CD14-positive monocyte (primary cell): ENCODE results near the gene RIMS3. TPM values are rescaled to one million over a fixed set of nuclear protein-coding genes. Genes with fewer than 3 reads are reported as not detected.

Experiments used
- DNase-seq, 3 donors: peaks; one replicate each; pipeline ENCODE4 v3.0.0-alpha.2; 2011 to 2022
- H2AFZ ChIP-seq: 2 replicates; pipeline ENCODE4 v1.6.0; 2012; ENCODE audit warnings: mild to moderate bottlenecking, low read depth, low read length, inconsistent platforms; ENCODE audit not compliant: insufficient read depth, poor library complexity, severe bottlenecking
- H3K27ac ChIP-seq, 2 donors: 1 replicate in 1 of 2; 2 replicates in 1 of 2; pipeline ENCODE4 v1.5.1; 2012 to 2013; ENCODE audit warnings: low read length in 2 of 2, control low read depth in 1 of 2, inconsistent platforms in 1 of 2, low read depth in 1 of 2, mild to moderate bottlenecking in 1 of 2
- H3K27me3 ChIP-seq, 2 donors: one replicate each; pipeline versions ENCODE4 v1.6.0 to v1.6.1; 2011 to 2013; ENCODE audit warnings: low read length in 2 of 2; ENCODE audit not compliant: control insufficient read depth in 2 of 2, insufficient read depth in 2 of 2
- H3K36me3 ChIP-seq, 2 donors: replicated peaks in 1 of 2; 1 replicate in 1 of 2; 2 replicates in 1 of 2; pipeline versions ENCODE4 v1.5.1 to v1.6.1; 2012 to 2013; ENCODE audit warnings: low read length in 2 of 2, control low read depth in 1 of 2, inconsistent platforms in 1 of 2, mild to moderate bottlenecking in 1 of 2; ENCODE audit not compliant: insufficient read depth in 2 of 2, control insufficient read depth in 1 of 2
- H3K4me1 ChIP-seq, 2 donors: 1 replicate in 1 of 2; 2 replicates in 1 of 2; pipeline versions ENCODE4 v1.5.1 to v1.6.1; 2012 to 2013; ENCODE audit warnings: low read length in 2 of 2, control low read depth in 1 of 2, inconsistent platforms in 1 of 2, mild to moderate bottlenecking in 1 of 2, moderate library complexity in 1 of 2; ENCODE audit not compliant: insufficient read depth in 2 of 2, control insufficient read depth in 1 of 2
- H3K4me2 ChIP-seq: replicated peaks from 2 replicates; pipeline ENCODE3; 2012; ENCODE audit warnings: low read length, moderate library complexity, mild to moderate bottlenecking; ENCODE audit not compliant: poor library complexity, severe bottlenecking; ENCODE audit errors: extremely low read depth
- H3K4me3 ChIP-seq, 3 experiments: fragments of 200-600 bp in 1 of 3; sonication (generic) in 1 of 3; replicated peaks in 1 of 3; 1 replicate in 2 of 3; 2 replicates in 1 of 3; pipeline ENCODE4 v1.5.1; 2011 to 2013; ENCODE audit warnings: low read length in 3 of 3, mild to moderate bottlenecking in 3 of 3, control low read depth in 2 of 3, low read depth in 2 of 3, inconsistent platforms in 1 of 3, moderate library complexity in 1 of 3
- H3K79me2 ChIP-seq: 2 replicates; pipeline ENCODE4 v1.6.0; 2012; ENCODE audit warnings: mild to moderate bottlenecking, control low read depth, inconsistent platforms, low read length, moderate library complexity; ENCODE audit not compliant: insufficient read depth
- H3K9ac ChIP-seq: 2 replicates; pipeline ENCODE4 v1.6.0; 2017; ENCODE audit warnings: low read length, mild to moderate bottlenecking; ENCODE audit not compliant: insufficient read depth, poor library complexity, severe bottlenecking
- H3K9me3 ChIP-seq, 2 donors: replicated peaks in 1 of 2; 1 replicate in 1 of 2; 2 replicates in 1 of 2; pipeline versions ENCODE4 v1.5.1 to v1.6.1; 2012 to 2013; ENCODE audit warnings: low read length in 2 of 2, control low read depth in 1 of 2; ENCODE audit not compliant: control insufficient read depth in 1 of 2, insufficient read depth in 1 of 2
- H4K20me1 ChIP-seq: 2 replicates; pipeline ENCODE4 v1.6.0; 2012; ENCODE audit warnings: mild to moderate bottlenecking, low read length, control low read depth, moderate library complexity; ENCODE audit not compliant: insufficient read depth
- H3K27ac Mint-ChIP-seq, 7 donors: one replicate each; pipeline ENCODE4 v1.8.0; 2020; ENCODE audit warnings: mild to moderate bottlenecking in 7 of 7, mixed read lengths in 7 of 7, moderate library complexity in 6 of 7, inconsistent platforms in 2 of 7
- H3K27me3 Mint-ChIP-seq, 3 donors: one replicate each; pipeline ENCODE4 v1.8.0; 2021 to 2022; ENCODE audit warnings: low read depth in 3 of 3, mild to moderate bottlenecking in 3 of 3, mixed read lengths in 3 of 3, moderate library complexity in 3 of 3, inconsistent platforms in 1 of 3
- H3K36me3 Mint-ChIP-seq, 2 donors: one replicate each; pipeline ENCODE4 v1.8.0; 2020; ENCODE audit warnings: mixed read lengths in 2 of 2, inconsistent platforms in 1 of 2, mild to moderate bottlenecking in 1 of 2
- H3K4me1 Mint-ChIP-seq: one replicate; pipeline ENCODE4 v1.8.0; 2020; ENCODE audit warnings: mild to moderate bottlenecking, mixed read lengths
- H3K4me3 Mint-ChIP-seq, 2 donors: one replicate each; pipeline ENCODE4 v1.8.0; 2020; ENCODE audit warnings: mild to moderate bottlenecking in 2 of 2, mixed read lengths in 2 of 2, moderate library complexity in 1 of 2
- H3K9me3 Mint-ChIP-seq, 7 donors: one replicate each; pipeline ENCODE4 v1.8.0; 2020 to 2022; ENCODE audit warnings: mixed read lengths in 7 of 7, mild to moderate bottlenecking in 6 of 7, moderate library complexity in 6 of 7, inconsistent platforms in 2 of 7
- CTCF ChIP-seq: fragments of 200-600 bp; IDR thresholded peaks from one replicate; pipeline ENCODE4 v1.8.0; 2022; ENCODE audit warnings: antibody characterized with exemption, mild to moderate bottlenecking
- WGBS: methylation state at CpG from one replicate; pipeline ENCODE4 v1.1.5; 2013; ENCODE audit warnings: missing lambda C conversion rate; ENCODE audit not compliant: insufficient coverage; 5-methylcytosine and 5-hydroxymethylcytosine counted together
- intact Hi-C, 2 donors: fragments of 100-400 bp; cut with micrococcal nuclease; formaldehyde crosslinking; loops; one replicate each; pipeline versions ENCODE4 v1.15.0 to v1.15.1; 2023
- polyA plus RNA-seq, 3 donors: library from polyadenylated mRNA; depleted of rRNA in 1 of 3; unstranded in 2 of 3; stranded (reverse) in 1 of 3; fragments of 300-500 nt in 2 of 3; fragments of >200 nt in 1 of 3; fragmentation: Illumina TruSeq in 2 of 3; gene quantifications; 1 replicate in 2 of 3; 2 replicates in 1 of 3; pipeline ENCODE4 v1.2.3, GENCODE V29; 2012 to 2021

Gene RIMS3
- polyA plus RNA-seq, 3 donors, result 0.15 to 1.0 (median 0.26) TPM

GRCh38 chr1:40646315-40646714 lies 19.2 kb downstream of the RIMS3 start:
- Histone ChIP-seq H3K36me3 (no peaks in the 10 kb centered on the region), H3K27ac (no peak overlapping the region), H3K4me2 (no peak overlapping the region), H3K79me2 (no peaks in the 10 kb centered on the region), H3K4me3 (no peak overlapping the region), H3K4me1 (no peaks in the 10 kb centered on the region), H4K20me1 (no peaks in the 10 kb centered on the region), H3K9me3 (no peaks in the 10 kb centered on the region), H3K9ac (no peak overlapping the region), H2AFZ (no peak overlapping the region), H3K27me3 (peaks cover 0 to under 1% of the 10 kb centered on the region in 2 donors)
- no peak for DNase-seq
- H3K36me3 Mint-ChIP-seq, result no peaks in the 10 kb centered on the region
- no peak for TF ChIP-seq CTCF
- no peaks in the 10 kb centered on the region for H3K4me1 Mint-ChIP-seq
- intact Hi-C loops, result no loop called here
- H3K9me3 Mint-ChIP-seq, result peaks cover 0 to 3% (median 0%) of the 10 kb centered on the region in 7 donors
- peaks cover 3 to 4% (median 4%) of the 10 kb centered on the region in 3 donors for H3K27me3 Mint-ChIP-seq
- WGBS, result 69% methylated on average over 3 of the region's 5 CpGs
- peak overlapping the region in 1 of 7 donors; percentile 65 for H3K27ac Mint-ChIP-seq
- no peak overlapping the region for H3K4me3 Mint-ChIP-seq

GRCh38 chr1:40645118-40645680 lies 20.3 kb downstream of the RIMS3 start:
- peaks cover 0 to 3% (median 0%) of the 10 kb centered on the region in 7 donors for H3K9me3 Mint-ChIP-seq
- intact Hi-C loops, result no loop called here
- H3K9ac ChIP-seq, result no peak overlapping the region
- H3K4me1 Mint-ChIP-seq, result no peaks in the 10 kb centered on the region
- H3K27me3 Mint-ChIP-seq, result peaks cover 3 to 5% (median 4%) of the 10 kb centered on the region in 3 donors
- H3K4me3 ChIP-seq, result no peak overlapping the region
- no peak overlapping the region for H3K4me3 Mint-ChIP-seq
- TF ChIP-seq CTCF, result no peak
- no peaks in the 10 kb centered on the region for H3K36me3 ChIP-seq
- WGBS, result 100% methylated on average over 1 of the region's 5 CpGs
- no peak overlapping the region for H3K4me2 ChIP-seq
- H3K79me2 ChIP-seq, result no peaks in the 10 kb centered on the region
- no peak for DNase-seq
- no peaks in the 10 kb centered on the region for H3K27me3 ChIP-seq
- H4K20me1 ChIP-seq, result no peaks in the 10 kb centered on the region
- no peaks in the 10 kb centered on the region for H3K4me1 ChIP-seq
- H2AFZ ChIP-seq, result no peak overlapping the region
- no peak overlapping the region for H3K27ac ChIP-seq
- H3K9me3 ChIP-seq, result no peaks in the 10 kb centered on the region
- no peaks in the 10 kb centered on the region for H3K36me3 Mint-ChIP-seq
- H3K27ac Mint-ChIP-seq, result no peak overlapping the region
